Parathyroid adenoma (tissue), 2 donors: ENCODE data around the gene SPATS2L.

Experiments used
- H2AFZ ChIP-seq: fragments of 300-600 bp; sonication (generic); one replicate; pipeline ENCODE4 v1.7.0; 2017; ENCODE audit warnings: antibody characterized with exemption, mild to moderate bottlenecking
- H3K27ac ChIP-seq: fragments of 300-600 bp; sonication (generic); one replicate; pipeline ENCODE4 v1.7.0; 2017
- H3K27me3 ChIP-seq: fragments of 300-600 bp; sonication (generic); one replicate; pipeline ENCODE4 v1.7.0; 2017; ENCODE audit warnings: low read length; ENCODE audit not compliant: control insufficient read depth, insufficient read depth
- H3K36me3 ChIP-seq: fragments of 300-600 bp; sonication (generic); one replicate; pipeline ENCODE4 v1.7.0; 2017; ENCODE audit warnings: low read length; ENCODE audit not compliant: control insufficient read depth, insufficient read depth
- H3K4me1 ChIP-seq: fragments of 300-600 bp; sonication (generic); one replicate; pipeline ENCODE4 v1.7.0; 2017; ENCODE audit warnings: control low read depth
- H3K4me2 ChIP-seq: fragments of 300-600 bp; sonication (generic); one replicate; pipeline ENCODE4 v1.7.0; 2017; ENCODE audit warnings: low read length
- H3K4me3 ChIP-seq: fragments of 300-600 bp; sonication (generic); one replicate; pipeline ENCODE4 v1.7.0; 2017; ENCODE audit warnings: low read depth, low read length
- H3K79me2 ChIP-seq: fragments of 300-600 bp; sonication (generic); one replicate; pipeline ENCODE4 v1.7.0; 2017; ENCODE audit warnings: control low read depth
- H3K9ac ChIP-seq: fragments of 300-600 bp; sonication (generic); one replicate; pipeline ENCODE4 v1.7.0; 2017; ENCODE audit warnings: mild to moderate bottlenecking
- H3K9me3 ChIP-seq: fragments of 300-600 bp; sonication (generic); one replicate; pipeline ENCODE4 v1.7.0; 2017; ENCODE audit warnings: low read length; ENCODE audit not compliant: control insufficient read depth
- TF ChIP-seq, protein P1 (sequence below): fragments of 300-600 bp; sonication (generic); IDR thresholded peaks from one replicate; pipeline ENCODE4 v1.7.0; 2017; ENCODE audit warnings: antibody characterized with exemption, mild to moderate bottlenecking
- donor health status: primary hyperparathyroidism.

Gene SPATS2L

DNA sequence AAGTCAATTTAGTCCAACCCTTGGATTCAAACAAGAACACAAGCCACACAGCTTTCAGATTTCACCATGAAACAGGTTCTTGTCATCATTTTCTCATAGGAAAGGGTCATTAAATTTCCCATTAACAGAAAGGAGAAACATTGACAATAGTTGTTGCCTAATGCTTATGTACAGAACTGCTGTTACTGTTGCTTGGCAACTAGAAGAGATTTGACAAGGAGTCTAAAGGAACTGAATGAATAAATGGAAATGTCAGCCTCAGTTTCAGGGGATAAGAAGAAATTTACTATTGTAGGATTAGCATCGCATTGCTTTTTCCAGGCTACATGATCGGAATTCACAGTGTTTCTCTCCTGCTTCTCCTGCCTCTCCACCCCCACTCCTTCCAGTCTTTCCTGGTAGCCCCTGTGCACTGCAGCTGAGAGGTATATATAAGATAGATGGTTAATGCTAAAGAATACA lies 90.3 kb downstream of the SPATS2L start:
- H3K27me3 ChIP-seq = no peaks in the 10 kb centered on the region
- H3K27ac ChIP-seq = no peak overlapping the region
- no peaks in the 10 kb centered on the region for H3K79me2 ChIP-seq
- no peaks in the 10 kb centered on the region for H3K9me3 ChIP-seq
- TF ChIP-seq, protein P1, sequence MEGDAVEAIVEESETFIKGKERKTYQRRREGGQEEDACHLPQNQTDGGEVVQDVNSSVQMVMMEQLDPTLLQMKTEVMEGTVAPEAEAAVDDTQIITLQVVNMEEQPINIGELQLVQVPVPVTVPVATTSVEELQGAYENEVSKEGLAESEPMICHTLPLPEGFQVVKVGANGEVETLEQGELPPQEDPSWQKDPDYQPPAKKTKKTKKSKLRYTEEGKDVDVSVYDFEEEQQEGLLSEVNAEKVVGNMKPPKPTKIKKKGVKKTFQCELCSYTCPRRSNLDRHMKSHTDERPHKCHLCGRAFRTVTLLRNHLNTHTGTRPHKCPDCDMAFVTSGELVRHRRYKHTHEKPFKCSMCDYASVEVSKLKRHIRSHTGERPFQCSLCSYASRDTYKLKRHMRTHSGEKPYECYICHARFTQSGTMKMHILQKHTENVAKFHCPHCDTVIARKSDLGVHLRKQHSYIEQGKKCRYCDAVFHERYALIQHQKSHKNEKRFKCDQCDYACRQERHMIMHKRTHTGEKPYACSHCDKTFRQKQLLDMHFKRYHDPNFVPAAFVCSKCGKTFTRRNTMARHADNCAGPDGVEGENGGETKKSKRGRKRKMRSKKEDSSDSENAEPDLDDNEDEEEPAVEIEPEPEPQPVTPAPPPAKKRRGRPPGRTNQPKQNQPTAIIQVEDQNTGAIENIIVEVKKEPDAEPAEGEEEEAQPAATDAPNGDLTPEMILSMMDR = no peak
- H3K9ac ChIP-seq = no peak overlapping the region
- H3K4me2 ChIP-seq = no peak overlapping the region
- no peaks in the 10 kb centered on the region for H3K4me1 ChIP-seq
- no peak overlapping the region for H3K4me3 ChIP-seq
- no peak overlapping the region for H2AFZ ChIP-seq
- no peaks in the 10 kb centered on the region for H3K36me3 ChIP-seq

DNA sequence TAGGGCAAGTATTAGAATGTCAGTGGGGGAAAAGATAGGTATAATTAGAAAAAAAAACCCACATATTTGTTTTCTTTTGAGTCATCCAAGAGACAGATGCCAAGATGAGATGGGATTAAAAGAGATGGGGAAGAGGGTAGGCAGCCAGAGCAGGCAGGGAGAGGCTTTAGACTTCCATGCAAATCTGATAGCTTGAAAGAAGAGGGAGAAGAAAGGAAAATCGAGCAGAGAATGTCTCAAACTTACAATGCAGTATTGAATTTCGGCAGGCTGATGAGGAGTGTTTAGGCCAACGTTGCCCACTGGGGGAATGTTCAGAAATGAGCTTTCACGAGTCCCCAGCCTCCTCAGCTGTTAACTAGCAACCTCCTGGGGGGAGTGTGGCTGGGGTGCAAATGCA lies 91.3 kb downstream of the SPATS2L start:
- Histone ChIP-seq H3K9ac (no peak overlapping the region), H3K4me3 (no peak overlapping the region), H3K9me3 (no peaks in the 10 kb centered on the region), H3K27me3 (no peaks in the 10 kb centered on the region), H3K4me1 (no peaks in the 10 kb centered on the region), H3K27ac (no peak overlapping the region), H3K36me3 (no peaks in the 10 kb centered on the region), H3K79me2 (no peaks in the 10 kb centered on the region), H2AFZ (no peak overlapping the region), H3K4me2 (no peak overlapping the region)
- TF ChIP-seq, protein P1 = no peak

DNA sequence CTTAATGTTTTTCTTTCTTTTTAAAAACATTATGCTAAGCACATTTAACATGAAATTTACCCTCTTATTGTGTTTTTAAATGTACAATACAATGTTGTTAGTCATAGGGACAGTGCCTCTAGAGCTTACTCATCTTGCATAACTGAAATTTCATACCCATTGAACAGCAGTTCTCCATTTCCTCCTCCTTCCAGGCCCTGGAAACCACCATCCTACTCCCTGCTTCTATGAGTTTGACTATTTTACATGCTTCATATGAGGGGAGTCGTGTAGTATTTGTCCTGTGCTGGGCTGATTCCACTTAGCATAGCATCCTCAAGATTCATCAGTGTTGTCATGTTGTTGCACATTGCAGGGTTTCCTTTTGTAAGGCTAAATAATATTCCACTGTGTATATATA lies 92.6 kb downstream of the SPATS2L start:
- Histone ChIP-seq H3K27ac (no peak overlapping the region), H3K4me3 (no peak overlapping the region), H3K9me3 (no peaks in the 10 kb centered on the region), H3K79me2 (no peaks in the 10 kb centered on the region), H3K4me2 (no peak overlapping the region), H3K4me1 (peaks cover 4% of the 10 kb centered on the region), H3K9ac (no peak overlapping the region), H2AFZ (no peak overlapping the region), H3K36me3 (no peaks in the 10 kb centered on the region), H3K27me3 (no peaks in the 10 kb centered on the region)
- TF ChIP-seq, protein P1 = no peak

DNA sequence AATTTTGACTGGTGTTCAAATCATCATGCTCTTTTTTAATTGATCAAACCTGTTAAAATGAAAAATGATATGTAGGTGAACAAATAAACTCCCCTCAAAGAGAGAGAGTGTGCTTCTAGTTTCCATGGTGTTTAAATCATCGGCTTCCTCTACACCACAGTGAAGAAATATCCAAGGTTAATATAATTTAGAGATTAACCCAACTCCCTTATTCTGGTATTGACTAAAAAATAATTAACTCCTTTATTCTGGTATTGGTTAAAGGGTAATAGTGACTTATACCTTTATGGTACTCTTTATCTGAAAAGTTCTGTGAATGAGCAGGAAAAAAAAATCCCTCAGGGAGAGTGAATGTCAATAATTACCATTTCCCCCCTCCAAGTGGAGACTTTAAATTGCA lies 93.1 kb downstream of the SPATS2L start:
- H3K9me3 ChIP-seq = no peaks in the 10 kb centered on the region
- H3K4me1 ChIP-seq = peaks cover 4% of the 10 kb centered on the region
- no peaks in the 10 kb centered on the region for H3K79me2 ChIP-seq
- no peak overlapping the region for H3K27ac ChIP-seq
- no peaks in the 10 kb centered on the region for H3K27me3 ChIP-seq
- H3K9ac ChIP-seq = no peak overlapping the region
- no peak overlapping the region for H2AFZ ChIP-seq
- no peak overlapping the region for H3K4me3 ChIP-seq
- no peaks in the 10 kb centered on the region for H3K36me3 ChIP-seq
- no peak overlapping the region for H3K4me2 ChIP-seq
- TF ChIP-seq, protein P1 = no peak

DNA sequence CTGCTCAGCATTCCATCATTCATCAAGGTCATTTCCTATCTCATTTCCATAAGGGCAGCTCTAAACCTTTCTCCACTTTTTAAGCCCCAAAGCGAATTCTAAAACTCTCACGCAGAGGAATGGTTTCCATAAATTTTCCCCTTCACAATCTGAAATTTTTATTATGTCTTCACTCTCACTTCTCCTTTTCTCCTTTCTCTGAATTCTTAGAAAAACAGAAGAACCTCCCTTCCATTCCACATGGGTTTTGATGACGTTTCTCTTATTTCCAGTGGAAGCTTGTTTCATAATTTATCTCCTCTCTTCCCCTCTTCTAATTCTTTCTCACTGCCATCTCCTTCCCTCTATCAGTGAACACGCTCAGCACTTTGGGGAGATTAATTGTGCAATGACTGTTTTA lies 97.3 kb downstream of the SPATS2L start:
- Histone ChIP-seq H3K27ac (no peak overlapping the region), H3K9me3 (no peaks in the 10 kb centered on the region), H3K27me3 (no peaks in the 10 kb centered on the region), H3K79me2 (no peaks in the 10 kb centered on the region), H3K4me2 (no peak overlapping the region), H3K36me3 (no peaks in the 10 kb centered on the region), H3K9ac (no peak overlapping the region), H3K4me3 (no peak overlapping the region), H3K4me1 (peaks cover 4% of the 10 kb centered on the region), H2AFZ (no peak overlapping the region)
- TF ChIP-seq, protein P1 = no peak
